Uterus (tissue), 2 donors: ENCODE data around the gene LRP1B.

ENCODE experiments used
- CTCF ChIP-seq, 4 experiments: fragments of 200-600 bp in 2 of 4; fragments of 450-650 bp in 2 of 4; sonication (generic) in 2 of 4; IDR thresholded peaks; one replicate each; pipeline ENCODE4 v1.5.1; 2016 to 2019; ENCODE audit warnings: antibody characterized with exemption in 4 of 4, mild to moderate bottlenecking in 2 of 4, moderate library complexity in 1 of 4
- POLR2A ChIP-seq, 2 donors: fragments of 450-650 bp; IDR thresholded peaks; one replicate each; pipeline ENCODE4 v1.6.1; 2016; ENCODE audit warnings: antibody characterized with exemption in 2 of 2, mild to moderate bottlenecking in 1 of 2, moderate library complexity in 1 of 2

GRCh38 chr2:142095647-142096046 is 35.2 kb downstream of the LRP1B start:
- TF ChIP-seq CTCF (IDR thresholded peaks at IDR 0.05) (no peak), POLR2A (IDR thresholded peaks at IDR 0.05) (no peak)
